SK-N-SH (cell line): ENCODE results near the gene NEDD1.

Experiments used
- ELF1 ChIP-seq: IDR thresholded peaks from 2 replicates; pipeline ENCODE4 v1.4.0; 2012
- EP300 ChIP-seq, 2 experiments: IDR thresholded peaks; 2 replicates each; pipeline versions ENCODE4 v1.4.0 to v1.6.1; 2012; ENCODE audit warnings: borderline replicate concordance in 1 of 2, low read depth in 1 of 2, low read length in 1 of 2
- MXI1 ChIP-seq: IDR thresholded peaks from 2 replicates; pipeline ENCODE4 v1.6.1; 2012; ENCODE audit warnings: mild to moderate bottlenecking, low read depth, low read length, improper control_type of control experiment
- POLR2AphosphoS5 ChIP-seq: IDR thresholded peaks from 2 replicates; pipeline ENCODE4 v1.6.1; 2012; ENCODE audit warnings: low read depth, low read length
- TF ChIP-seq, protein P1 (sequence below): fragments of 200-600 bp; sonication (generic); IDR thresholded peaks from 2 replicates; pipeline ENCODE4 v1.6.1; 2017; ENCODE audit warnings: antibody characterized with exemption, mild to moderate bottlenecking, moderate library complexity
- TF ChIP-seq, protein P2 (sequence below): IDR thresholded peaks from 2 replicates; pipeline ENCODE4; 2012
- TF ChIP-seq, protein P3 (sequence below): IDR thresholded peaks from 2 replicates; pipeline ENCODE4 v1.4.0; 2012; ENCODE audit warnings: low read depth

- TF ChIP-seq POLR2AphosphoS5: no peak
- TF ChIP-seq EP300 (IDR thresholded peaks at IDR 0.05; ENCODE audit: borderline replicate concordance in 1 of 2, low read depth in 1 of 2, low read length in 1 of 2): no peak
- TF ChIP-seq ELF1: no peak
- no peak for TF ChIP-seq MXI1
- TF ChIP-seq, protein P1, sequence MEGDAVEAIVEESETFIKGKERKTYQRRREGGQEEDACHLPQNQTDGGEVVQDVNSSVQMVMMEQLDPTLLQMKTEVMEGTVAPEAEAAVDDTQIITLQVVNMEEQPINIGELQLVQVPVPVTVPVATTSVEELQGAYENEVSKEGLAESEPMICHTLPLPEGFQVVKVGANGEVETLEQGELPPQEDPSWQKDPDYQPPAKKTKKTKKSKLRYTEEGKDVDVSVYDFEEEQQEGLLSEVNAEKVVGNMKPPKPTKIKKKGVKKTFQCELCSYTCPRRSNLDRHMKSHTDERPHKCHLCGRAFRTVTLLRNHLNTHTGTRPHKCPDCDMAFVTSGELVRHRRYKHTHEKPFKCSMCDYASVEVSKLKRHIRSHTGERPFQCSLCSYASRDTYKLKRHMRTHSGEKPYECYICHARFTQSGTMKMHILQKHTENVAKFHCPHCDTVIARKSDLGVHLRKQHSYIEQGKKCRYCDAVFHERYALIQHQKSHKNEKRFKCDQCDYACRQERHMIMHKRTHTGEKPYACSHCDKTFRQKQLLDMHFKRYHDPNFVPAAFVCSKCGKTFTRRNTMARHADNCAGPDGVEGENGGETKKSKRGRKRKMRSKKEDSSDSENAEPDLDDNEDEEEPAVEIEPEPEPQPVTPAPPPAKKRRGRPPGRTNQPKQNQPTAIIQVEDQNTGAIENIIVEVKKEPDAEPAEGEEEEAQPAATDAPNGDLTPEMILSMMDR: no peak
- TF ChIP-seq, protein P2, sequence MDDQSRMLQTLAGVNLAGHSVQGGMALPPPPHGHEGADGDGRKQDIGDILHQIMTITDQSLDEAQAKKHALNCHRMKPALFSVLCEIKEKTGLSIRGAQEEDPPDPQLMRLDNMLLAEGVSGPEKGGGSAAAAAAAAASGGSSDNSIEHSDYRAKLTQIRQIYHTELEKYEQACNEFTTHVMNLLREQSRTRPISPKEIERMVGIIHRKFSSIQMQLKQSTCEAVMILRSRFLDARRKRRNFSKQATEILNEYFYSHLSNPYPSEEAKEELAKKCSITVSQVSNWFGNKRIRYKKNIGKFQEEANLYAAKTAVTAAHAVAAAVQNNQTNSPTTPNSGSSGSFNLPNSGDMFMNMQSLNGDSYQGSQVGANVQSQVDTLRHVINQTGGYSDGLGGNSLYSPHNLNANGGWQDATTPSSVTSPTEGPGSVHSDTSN: no peak
- TF ChIP-seq, protein P3, sequence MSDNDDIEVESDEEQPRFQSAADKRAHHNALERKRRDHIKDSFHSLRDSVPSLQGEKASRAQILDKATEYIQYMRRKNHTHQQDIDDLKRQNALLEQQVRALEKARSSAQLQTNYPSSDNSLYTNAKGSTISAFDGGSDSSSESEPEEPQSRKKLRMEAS: no peak
Measured at GRCh38 chr12:97003276-97003675, 96.2 kb downstream of the NEDD1 start.
